ACC112 (cell line): ENCODE data around the gene CCDC191.
A peak's percentile ranks its signal among the peaks of the same experiment; 100 is the strongest.

Experiments used
- H2AFZ ChIP-seq: fragments of 200-600 bp; sonication (generic); one replicate; pipeline ENCODE4 v1.6.0; 2017; ENCODE audit warnings: antibody characterized with exemption, low read length; ENCODE audit not compliant: unreplicated experiment
- H3K27ac ChIP-seq: fragments of 200-600 bp; sonication (generic); 2 replicates; pipeline ENCODE4 v1.5.1; 2014; ENCODE audit warnings: low read depth, mild to moderate bottlenecking, antibody characterized with exemption, low read length, moderate library complexity
- H3K27me3 ChIP-seq: fragments of 200-600 bp; sonication (generic); 2 replicates; pipeline ENCODE4 v1.6.1; 2014; ENCODE audit warnings: mild to moderate bottlenecking, antibody characterized with exemption, low read length, moderate library complexity, mixed read lengths; ENCODE audit not compliant: insufficient read depth
- H3K36me3 ChIP-seq: fragments of 200-600 bp; sonication (generic); 2 replicates; pipeline ENCODE4 v1.6.1; 2016; ENCODE audit warnings: mild to moderate bottlenecking, antibody characterized with exemption, low read length, moderate library complexity, mixed read lengths; ENCODE audit not compliant: insufficient read depth
- H3K4me1 ChIP-seq: fragments of 200-600 bp; sonication (generic); one replicate; pipeline ENCODE4 v1.6.1; 2016; ENCODE audit warnings: low read length, mixed read lengths; ENCODE audit not compliant: insufficient read depth, unreplicated experiment, control insufficient read depth
- H3K4me3 ChIP-seq: fragments of 200-600 bp; sonication (generic); 2 replicates; pipeline ENCODE4 v1.5.1; 2014; ENCODE audit warnings: mild to moderate bottlenecking, low read depth, low read length
- H3K79me2 ChIP-seq: fragments of 200-600 bp; sonication (generic); one replicate; pipeline ENCODE4 v1.6.0; 2016; ENCODE audit warnings: low read length; ENCODE audit not compliant: control insufficient read depth, unreplicated experiment, insufficient read depth

The CCDC191 gene

GRCh38 chr3:114056130-114057010 is at the start of gene CCDC191, which contains the start of gene QTRT2:
Gene CCDC191, minus strand, starts transcription at chr3:114056526. Its CDS starts 60 bp downstream, at chr3:114056466.
Gene QTRT2, plus strand, starts transcription at chr3:114056737. Its CDS starts 8,521 bp downstream, at chr3:114065258.
- Histone ChIP-seq H3K4me3 (peak within 1 kb of the TSS; percentile 89), H3K27me3 (no peaks in the 10 kb centered on the region), H3K79me2 (peaks cover 42% of the 10 kb centered on the region), H3K27ac (peak within 1 kb of the TSS; percentile 63), H3K4me1 (peaks cover 13% of the 10 kb centered on the region), H3K36me3 (no peaks in the 10 kb centered on the region), H2AFZ (peak within 1 kb of the TSS; percentile 88)

- Histone ChIP-seq H2AFZ (no peak overlapping the region), H3K36me3 (no peaks in the 10 kb centered on the region), H3K79me2 (no peaks in the 10 kb centered on the region), H3K4me3 (no peak overlapping the region), H3K4me1 (no peaks in the 10 kb centered on the region), H3K27me3 (no peaks in the 10 kb centered on the region), H3K27ac (no peak overlapping the region)
Observed at GRCh38 chr3:114104414-114104813, 48.1 kb upstream of the CCDC191 start.

- Histone ChIP-seq H2AFZ (no peak overlapping the region), H3K27ac (no peak overlapping the region), H3K79me2 (no peaks in the 10 kb centered on the region), H3K36me3 (no peaks in the 10 kb centered on the region), H3K27me3 (no peaks in the 10 kb centered on the region), H3K4me1 (no peaks in the 10 kb centered on the region), H3K4me3 (no peak overlapping the region)
Observed at GRCh38 chr3:114103858-114104257, 47.5 kb upstream of the CCDC191 start.

- Histone ChIP-seq H3K27me3 (no peaks in the 10 kb centered on the region), H3K27ac (no peak overlapping the region), H2AFZ (no peak overlapping the region), H3K4me1 (no peaks in the 10 kb centered on the region), H3K36me3 (no peaks in the 10 kb centered on the region), H3K79me2 (no peaks in the 10 kb centered on the region), H3K4me3 (no peak overlapping the region)
Observed at GRCh38 chr3:114103181-114103580, 46.9 kb upstream of the CCDC191 start.

GRCh38 chr3:114101101-114101500 is 44.8 kb upstream of the CCDC191 start:
- Histone ChIP-seq H3K4me1 (no peaks in the 10 kb centered on the region), H3K79me2 (no peaks in the 10 kb centered on the region), H3K36me3 (no peaks in the 10 kb centered on the region), H3K27me3 (no peaks in the 10 kb centered on the region), H3K4me3 (no peak overlapping the region), H2AFZ (no peak overlapping the region), H3K27ac (no peak overlapping the region)

GRCh38 chr3:114095796-114096195 is 39.5 kb upstream of the CCDC191 start:
- Histone ChIP-seq H3K27me3 (no peaks in the 10 kb centered on the region), H3K36me3 (no peaks in the 10 kb centered on the region), H2AFZ (no peak overlapping the region), H3K4me1 (peaks cover 14% of the 10 kb centered on the region), H3K79me2 (no peaks in the 10 kb centered on the region), H3K4me3 (no peak overlapping the region), H3K27ac (no peak overlapping the region)

GRCh38 chr3:114093596-114093995 is 37.3 kb upstream of the CCDC191 start:
- Histone ChIP-seq H3K4me3 (no peak overlapping the region), H3K27ac (no peak overlapping the region), H3K79me2 (no peaks in the 10 kb centered on the region), H3K36me3 (no peaks in the 10 kb centered on the region), H3K4me1 (peaks cover 14% of the 10 kb centered on the region), H2AFZ (no peak overlapping the region), H3K27me3 (no peaks in the 10 kb centered on the region)

GRCh38 chr3:114093016-114093380 is 36.7 kb upstream of the CCDC191 start:
- peaks cover 2% of the 10 kb centered on the region for H3K36me3 ChIP-seq
- no peak overlapping the region for H3K27ac ChIP-seq
- peak overlapping the region; percentile 54; the same call in 1 of the 2 replicates for H3K4me3 ChIP-seq
- no peaks in the 10 kb centered on the region for H3K27me3 ChIP-seq
- no peaks in the 10 kb centered on the region for H3K79me2 ChIP-seq
- H2AFZ ChIP-seq: peak overlapping the region; percentile 94
- peaks cover 14% of the 10 kb centered on the region for H3K4me1 ChIP-seq

GRCh38 chr3:114092151-114093015 is 36.1 kb upstream of the CCDC191 start:
- peak overlapping the region; percentile 94 for H2AFZ ChIP-seq
- H3K36me3 ChIP-seq: peaks cover 4% of the 10 kb centered on the region
- H3K4me3 ChIP-seq: peak overlapping the region; percentile 54; the same call in 1 of the 2 replicates
- H3K27ac ChIP-seq: no peak overlapping the region
- no peaks in the 10 kb centered on the region for H3K79me2 ChIP-seq
- H3K4me1 ChIP-seq: peaks cover 14% of the 10 kb centered on the region
- H3K27me3 ChIP-seq: no peaks in the 10 kb centered on the region

GRCh38 chr3:114089675-114090074 is 33.3 kb upstream of the CCDC191 start:
- Histone ChIP-seq H3K79me2 (no peaks in the 10 kb centered on the region), H2AFZ (no peak overlapping the region), H3K4me3 (no peak overlapping the region), H3K36me3 (peaks cover 24% of the 10 kb centered on the region), H3K4me1 (peaks cover 14% of the 10 kb centered on the region), H3K27ac (no peak overlapping the region), H3K27me3 (no peaks in the 10 kb centered on the region)
